RWPE2 (cell line): Measurements from ENCODE around the gene IFIT5.
"Not testable (repeated sequence)": the region's sequence is repeated elsewhere in the genome, so short reads cannot be mapped to it uniquely, and the experiment has no call there.

Experiments used
- ATAC-seq: fragments of 200-7000 bp; cut with Tn5 transposase; 3 replicates; pipeline ENCODE4 v1.9.1; 2021; ENCODE audit warnings: low read depth
- DNase-seq: peaks from one replicate; pipeline ENCODE4 v3.0.0-alpha.2; 2020; ENCODE audit warnings: low spot score
- H3K27ac ChIP-seq: fragments of 450-650 bp; 2 replicates; pipeline ENCODE4 v1.5.1; 2017; ENCODE audit warnings: mild to moderate bottlenecking; ENCODE audit not compliant: poor library complexity, severe bottlenecking
- H3K27me3 ChIP-seq: fragments of 250-450 bp; sonication (Bioruptor Pico); 2 replicates; pipeline ENCODE4 v1.5.1; 2021; ENCODE audit warnings: mild to moderate bottlenecking, moderate library complexity; ENCODE audit not compliant: insufficient read depth, poor library complexity, severe bottlenecking
- H3K36me3 ChIP-seq: fragments of 250-450 bp; sonication (Bioruptor Pico); 2 replicates; pipeline ENCODE4 v1.5.1; 2020; ENCODE audit warnings: low read depth, mild to moderate bottlenecking, moderate library complexity
- H3K4me1 ChIP-seq: fragments of 250-450 bp; sonication (Bioruptor Pico); 2 replicates; pipeline ENCODE4 v1.5.1; 2021; ENCODE audit warnings: mild to moderate bottlenecking, moderate library complexity; ENCODE audit not compliant: insufficient read depth, poor library complexity, severe bottlenecking
- H3K4me3 ChIP-seq: fragments of 250-450 bp; sonication (Bioruptor Pico); 2 replicates; pipeline ENCODE4 v1.5.1; 2021; ENCODE audit warnings: mild to moderate bottlenecking, moderate library complexity; ENCODE audit not compliant: severe bottlenecking
- H3K9me3 ChIP-seq: fragments of 250-450 bp; sonication (Bioruptor Pico); 2 replicates; pipeline ENCODE4 v1.5.1; 2021; ENCODE audit warnings: mild to moderate bottlenecking, moderate library complexity; ENCODE audit not compliant: severe bottlenecking
- TF ChIP-seq, protein P1 (sequence below): fragments of 450-650 bp; IDR thresholded peaks from one replicate; pipeline ENCODE4 v1.5.1; 2017; ENCODE audit warnings: mild to moderate bottlenecking, moderate library complexity; ENCODE audit not compliant: poor library complexity, severe bottlenecking

Gene IFIT5

GRCh38 chr10:89403043-89403442 is 11.3 kb upstream of the IFIT5 start:
- no peak for ATAC-seq
- no peaks in the 10 kb centered on the region for H3K9me3 ChIP-seq
- no peaks in the 10 kb centered on the region for H3K36me3 ChIP-seq

GRCh38 chr10:89404104-89405047 is 10.0 kb upstream of the IFIT5 start:
- H3K4me3 ChIP-seq = no peak overlapping the region
- H3K36me3 ChIP-seq = no peaks in the 10 kb centered on the region
- no peaks in the 10 kb centered on the region for H3K27me3 ChIP-seq
- DNase-seq (no peak), ATAC-seq (no peak)
- H3K9me3 ChIP-seq = no peaks in the 10 kb centered on the region
- no peaks in the 10 kb centered on the region for H3K4me1 ChIP-seq
- H3K27ac ChIP-seq = no peak overlapping the region
- TF ChIP-seq, protein P1, sequence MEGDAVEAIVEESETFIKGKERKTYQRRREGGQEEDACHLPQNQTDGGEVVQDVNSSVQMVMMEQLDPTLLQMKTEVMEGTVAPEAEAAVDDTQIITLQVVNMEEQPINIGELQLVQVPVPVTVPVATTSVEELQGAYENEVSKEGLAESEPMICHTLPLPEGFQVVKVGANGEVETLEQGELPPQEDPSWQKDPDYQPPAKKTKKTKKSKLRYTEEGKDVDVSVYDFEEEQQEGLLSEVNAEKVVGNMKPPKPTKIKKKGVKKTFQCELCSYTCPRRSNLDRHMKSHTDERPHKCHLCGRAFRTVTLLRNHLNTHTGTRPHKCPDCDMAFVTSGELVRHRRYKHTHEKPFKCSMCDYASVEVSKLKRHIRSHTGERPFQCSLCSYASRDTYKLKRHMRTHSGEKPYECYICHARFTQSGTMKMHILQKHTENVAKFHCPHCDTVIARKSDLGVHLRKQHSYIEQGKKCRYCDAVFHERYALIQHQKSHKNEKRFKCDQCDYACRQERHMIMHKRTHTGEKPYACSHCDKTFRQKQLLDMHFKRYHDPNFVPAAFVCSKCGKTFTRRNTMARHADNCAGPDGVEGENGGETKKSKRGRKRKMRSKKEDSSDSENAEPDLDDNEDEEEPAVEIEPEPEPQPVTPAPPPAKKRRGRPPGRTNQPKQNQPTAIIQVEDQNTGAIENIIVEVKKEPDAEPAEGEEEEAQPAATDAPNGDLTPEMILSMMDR = no peak

More at GRCh38 chr10:89403043-89403442, 11.3 kb upstream of the IFIT5 start:
- H3K27ac ChIP-seq = no peak overlapping the region
- DNase-seq = no peak
- TF ChIP-seq, protein P1 = no peak
- H3K27me3 ChIP-seq = no peaks in the 10 kb centered on the region
- no peak overlapping the region for H3K4me3 ChIP-seq
- H3K4me1 ChIP-seq = no peaks in the 10 kb centered on the region

DNA sequence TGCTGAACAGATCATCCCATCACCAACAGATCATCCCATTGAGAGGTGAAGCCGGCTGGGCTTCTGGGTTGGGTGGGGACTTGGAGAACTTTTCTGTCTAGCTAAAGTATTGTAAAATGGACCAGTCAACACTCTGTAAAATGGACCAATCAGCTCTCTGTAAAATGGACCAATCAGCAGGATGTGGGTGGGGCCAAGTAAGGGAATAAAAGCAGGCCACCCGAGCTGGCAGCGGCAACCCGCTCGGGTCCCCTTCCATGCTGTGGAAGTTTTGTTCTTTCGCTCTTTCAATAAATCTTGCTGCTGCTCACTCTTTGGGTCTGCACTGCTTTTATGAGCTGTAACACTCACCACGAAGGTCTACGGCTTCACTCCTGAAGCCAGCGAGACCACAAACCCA is 8.2 kb upstream of the IFIT5 start:
- not testable (repeated sequence) for H3K27me3 ChIP-seq, ATAC-seq, H3K36me3 ChIP-seq, H3K4me1 ChIP-seq, H3K4me3 ChIP-seq, DNase-seq, H3K9me3 ChIP-seq, H3K27ac ChIP-seq

GRCh38 chr10:89407792-89408191 is 6.6 kb upstream of the IFIT5 start:
- not testable (repeated sequence) for H3K4me1 ChIP-seq, H3K9me3 ChIP-seq, H3K27me3 ChIP-seq, H3K4me3 ChIP-seq, H3K36me3 ChIP-seq, H3K27ac ChIP-seq, DNase-seq, ATAC-seq

DNA sequence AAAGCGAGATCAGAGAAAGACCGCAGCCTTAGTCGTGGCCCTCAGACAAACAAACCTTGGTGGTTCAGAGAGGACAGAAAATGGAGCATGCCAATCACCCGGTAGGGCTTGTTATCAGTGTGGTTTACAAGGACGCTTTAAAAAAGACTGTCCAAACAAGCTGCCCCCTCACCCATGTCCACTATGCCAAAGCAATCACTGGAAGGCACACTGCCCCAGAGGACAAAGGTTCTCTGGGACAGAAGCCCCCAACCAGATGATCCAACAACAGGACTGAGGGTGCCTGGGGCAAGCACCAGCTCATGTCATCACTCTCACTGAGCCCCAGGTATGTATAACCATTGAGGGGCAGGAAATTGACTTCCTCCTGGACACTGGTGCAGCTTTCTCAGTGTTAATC is 5.1 kb upstream of the IFIT5 start:
- not testable (repeated sequence) for ATAC-seq

GRCh38 chr10:89410551-89410950 is 3.8 kb upstream of the IFIT5 start:
- H3K27me3 ChIP-seq, H3K36me3 ChIP-seq, DNase-seq, H3K4me1 ChIP-seq, H3K27ac ChIP-seq, ATAC-seq, H3K4me3 ChIP-seq, H3K9me3 ChIP-seq: not testable (repeated sequence)

More for the DNA sequence above, 5.1 kb upstream of the IFIT5 start:
- H3K4me1 ChIP-seq, H3K27me3 ChIP-seq, H3K36me3 ChIP-seq, H3K9me3 ChIP-seq, DNase-seq, H3K27ac ChIP-seq, H3K4me3 ChIP-seq: not testable (repeated sequence)

GRCh38 chr10:89411135-89411534 is 3.2 kb upstream of the IFIT5 start:
- not testable (repeated sequence) for H3K27ac ChIP-seq, DNase-seq, H3K27me3 ChIP-seq, H3K4me1 ChIP-seq, ATAC-seq, H3K36me3 ChIP-seq, H3K9me3 ChIP-seq, H3K4me3 ChIP-seq

DNA sequence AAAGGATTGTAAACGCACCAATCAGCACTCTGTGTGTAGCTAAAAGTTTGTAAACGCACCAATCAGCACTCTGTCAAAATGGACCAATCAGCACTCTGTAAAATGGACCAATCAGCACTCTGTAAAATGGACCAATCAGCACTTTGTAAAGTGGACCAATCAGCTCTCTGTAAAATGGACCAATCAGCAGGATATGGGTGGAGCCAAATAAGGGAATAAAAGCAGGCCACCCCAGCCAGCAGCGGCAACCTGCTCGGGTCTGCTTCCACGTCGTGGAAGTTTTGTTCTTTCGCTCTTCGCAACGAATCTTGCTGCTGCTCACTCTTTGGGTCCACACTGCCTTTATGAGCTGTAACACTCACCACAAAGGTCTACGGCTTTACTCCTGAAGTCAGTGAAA is 2.1 kb upstream of the IFIT5 start:
- H3K27me3 ChIP-seq, ATAC-seq, H3K4me1 ChIP-seq, H3K4me3 ChIP-seq, H3K27ac ChIP-seq, H3K9me3 ChIP-seq, DNase-seq, H3K36me3 ChIP-seq: not testable (repeated sequence)
